ENCODE results near the gene CR1L.

- TF ChIP-seq CTCF (conservative IDR thresholded peaks at IDR 0.05; ENCODE audit: low read depth in 2 of 2), result no peak
- TF ChIP-seq REST (IDR thresholded peaks at IDR 0.05; ENCODE audit: unreplicated experiment), result no peak
- no peak for TF ChIP-seq POLR2AphosphoS5 (IDR thresholded peaks at IDR 0.05; ENCODE audit: low read depth)
- TF ChIP-seq EZH2 (IDR thresholded peaks at IDR 0.05; ENCODE audit: low read depth, unreplicated experiment), result no peak
- no peak for TF ChIP-seq EZH2phosphoT487 (IDR thresholded peaks at IDR 0.05; ENCODE audit: unreplicated experiment)
- no peak for TF ChIP-seq CREB1 (CRISPR knock-in tag; IDR thresholded peaks at IDR 0.05; ENCODE audit: low read depth)
- no peak for TF ChIP-seq STAT1 (IDR thresholded peaks at IDR 0.05; ENCODE audit: unreplicated experiment)
- TF ChIP-seq JUNB (IDR thresholded peaks at IDR 0.05; ENCODE audit: unreplicated experiment), result no peak
- TF ChIP-seq ETS1 (IDR thresholded peaks at IDR 0.05), result no peak
- no peak for TF ChIP-seq ZNF331 (CRISPR knock-in tag; IDR thresholded peaks at IDR 0.05; ENCODE audit: low read depth)
Observed at GRCh38 chr1:207633226-207633625, 11.7 kb upstream of the CR1L start.
